HG02642 (cell line): ENCODE results near the gene NEURL4.
A peak's percentile ranks its signal among the peaks of the same experiment; 100 is the strongest.
"Not testable (repeated sequence)": the region's sequence is repeated elsewhere in the genome, so short reads cannot be mapped to it uniquely, and the experiment has no call there.

ENCODE experiments used
- ATAC-seq: cut with Tn5 transposase; IDR thresholded peaks from one replicate; pipeline ENCODE4 v1.9.1; 2021; ENCODE audit warnings: mild to moderate bottlenecking; ENCODE audit not compliant: unreplicated experiment, poor library complexity

Gene NEURL4

DNA sequence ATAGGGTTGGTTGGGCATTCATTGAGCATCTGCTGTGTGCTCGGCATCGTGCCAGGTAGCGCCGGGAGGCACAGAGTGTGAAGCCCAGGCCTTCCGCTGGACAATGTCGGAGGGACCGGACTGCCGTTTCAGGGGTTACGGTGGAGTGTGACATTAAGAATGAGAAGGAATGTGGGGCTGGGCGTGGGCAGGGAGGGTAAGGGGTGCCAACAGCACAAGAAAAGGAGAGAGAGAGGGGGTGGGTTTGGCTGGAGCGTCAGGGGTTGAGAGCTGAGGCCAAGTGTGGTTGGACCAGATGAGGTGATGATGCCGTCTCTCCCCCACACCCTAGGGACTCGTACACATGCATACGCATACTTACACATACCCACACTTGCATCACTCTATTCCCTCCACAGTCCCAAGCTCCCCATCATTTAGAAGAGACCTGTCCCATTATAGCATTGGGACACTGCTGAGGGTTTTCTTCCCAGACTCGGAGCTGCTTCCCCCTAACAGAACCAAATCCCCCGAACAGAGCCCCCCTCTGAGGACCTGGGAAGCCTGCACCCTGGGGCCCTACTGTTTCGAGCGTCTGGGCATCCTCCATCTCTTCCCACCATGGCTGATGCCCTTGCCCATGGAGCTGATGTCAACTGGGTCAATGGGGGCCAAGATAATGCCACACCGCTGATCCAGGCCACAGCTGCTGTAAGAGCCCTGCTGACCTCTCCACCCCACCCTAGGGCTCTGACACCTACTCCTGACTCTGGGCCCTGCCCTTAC is 19.5 kb upstream of the NEURL4 start:
- ATAC-seq: no peak

DNA sequence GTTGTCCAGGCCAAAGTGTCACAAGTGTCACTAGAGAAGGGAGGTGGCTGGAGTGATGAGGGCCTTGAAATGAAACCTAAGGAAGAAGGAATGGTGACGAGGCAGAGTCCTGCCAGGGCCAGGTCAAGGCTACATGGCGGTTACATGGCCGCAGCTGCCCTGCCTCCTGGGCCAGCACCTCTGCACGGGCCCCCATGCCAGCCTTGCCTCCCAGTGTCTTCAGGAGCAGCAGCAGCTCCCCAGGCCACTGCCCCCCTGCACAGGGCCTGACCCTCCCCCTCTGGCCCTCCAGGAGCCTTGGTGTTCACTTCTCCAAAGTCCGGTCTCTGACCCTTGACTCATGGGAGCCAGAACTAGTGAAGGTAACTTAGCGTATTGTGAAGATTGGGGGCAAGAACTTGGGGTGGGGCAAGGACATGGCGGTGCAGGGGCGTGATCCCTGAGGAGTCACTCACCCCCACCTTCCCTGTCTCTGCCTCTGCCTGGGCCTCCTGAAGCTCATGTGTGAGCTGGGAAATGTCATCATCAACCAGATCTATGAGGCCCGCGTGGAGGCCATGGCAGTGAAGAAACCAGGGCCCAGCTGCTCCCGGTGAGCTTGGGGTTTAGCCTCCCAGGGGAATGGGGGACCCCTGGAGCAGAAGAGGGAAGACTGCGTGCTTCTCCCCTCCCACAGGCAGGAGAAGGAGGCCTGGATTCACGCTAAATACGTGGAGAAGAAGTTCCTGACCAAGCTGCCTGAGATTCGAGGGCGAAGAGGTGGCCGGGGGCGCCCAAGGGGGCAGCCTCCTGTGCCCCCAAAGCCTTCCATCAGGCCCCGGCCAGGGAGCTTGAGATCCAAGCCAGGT is 18.7 kb upstream of the NEURL4 start:
- no peak for ATAC-seq

DNA sequence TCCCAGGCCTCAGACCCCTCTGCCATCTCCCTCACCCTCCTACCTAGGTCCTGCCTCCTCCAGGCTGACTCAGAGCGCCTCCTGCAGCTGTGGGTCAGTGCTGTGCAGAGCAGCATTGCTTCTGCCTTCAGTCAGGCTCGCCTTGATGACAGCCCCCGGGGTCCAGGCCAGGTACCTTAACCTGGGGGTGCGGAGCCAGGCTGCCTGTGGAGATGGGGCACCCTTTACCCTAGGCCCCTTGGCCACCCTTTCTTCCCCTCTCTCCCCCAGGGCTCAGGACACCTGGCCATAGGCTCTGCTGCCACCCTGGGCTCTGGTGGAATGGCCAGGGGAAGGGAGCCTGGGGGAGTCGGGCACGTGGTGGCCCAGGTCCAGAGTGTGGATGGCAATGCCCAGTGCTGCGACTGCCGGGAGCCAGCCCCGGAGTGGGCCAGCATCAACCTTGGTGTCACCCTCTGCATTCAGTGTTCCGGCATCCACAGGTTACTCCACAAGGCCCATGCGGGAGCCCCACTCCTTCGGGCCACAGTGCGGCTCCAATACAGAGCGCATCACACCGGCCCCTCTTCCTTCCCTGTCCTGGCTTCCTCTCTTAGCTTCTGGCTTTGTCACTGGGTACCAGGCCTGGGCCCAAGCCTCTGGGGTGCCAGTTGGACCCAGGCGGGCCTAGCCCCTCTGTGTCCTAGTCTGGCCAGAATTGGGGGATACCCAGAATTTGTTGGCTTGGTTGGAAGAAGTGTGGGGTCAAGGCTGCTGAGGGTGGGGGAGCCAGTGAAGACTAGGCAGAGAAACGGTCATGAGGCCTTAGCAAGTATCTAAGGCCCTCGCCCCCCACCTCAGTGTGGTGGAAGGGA is 17.9 kb upstream of the NEURL4 start:
- ATAC-seq: no peak

DNA sequence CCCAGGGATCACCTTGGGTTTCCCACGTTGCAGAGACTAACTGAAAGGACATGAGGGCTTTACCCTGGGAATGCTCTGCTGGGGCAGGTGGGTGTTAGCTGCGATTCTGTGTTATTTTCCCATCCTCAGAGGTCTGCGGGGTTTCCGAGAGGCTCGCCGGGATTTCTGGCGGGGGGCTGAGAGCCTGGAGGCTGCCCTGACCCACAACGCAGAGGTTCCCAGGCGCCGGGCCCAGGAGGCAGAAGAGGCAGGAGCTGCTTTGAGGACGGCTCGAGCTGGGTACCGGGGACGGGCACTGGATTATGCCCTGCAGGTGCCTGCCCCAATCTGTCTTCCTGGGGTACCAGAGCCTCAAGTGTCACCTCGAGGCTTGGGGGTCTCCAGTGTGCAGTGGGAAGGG is 14.1 kb upstream of the NEURL4 start:
- no peak for ATAC-seq

DNA sequence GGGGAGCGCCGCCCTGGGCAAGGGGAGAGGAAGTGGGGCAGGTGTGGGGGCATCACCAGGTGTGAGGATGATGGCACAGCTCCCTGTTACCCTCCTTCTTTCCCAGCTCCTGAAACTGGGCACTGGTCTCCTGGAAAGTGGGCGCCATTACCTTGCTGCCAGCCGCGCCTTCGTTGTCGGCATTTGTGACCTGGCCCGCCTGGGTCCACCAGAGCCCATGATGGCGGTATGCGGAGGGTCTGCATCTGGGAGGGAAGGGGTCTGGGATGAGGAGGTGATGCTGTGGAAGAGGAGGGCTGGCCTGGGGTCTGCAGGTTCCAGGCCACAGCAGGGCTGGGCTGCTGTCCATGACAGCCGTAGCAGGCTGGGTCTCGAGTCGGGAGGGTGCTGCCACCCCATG is 12.7 kb upstream of the NEURL4 start:
- ATAC-seq: no peak

DNA sequence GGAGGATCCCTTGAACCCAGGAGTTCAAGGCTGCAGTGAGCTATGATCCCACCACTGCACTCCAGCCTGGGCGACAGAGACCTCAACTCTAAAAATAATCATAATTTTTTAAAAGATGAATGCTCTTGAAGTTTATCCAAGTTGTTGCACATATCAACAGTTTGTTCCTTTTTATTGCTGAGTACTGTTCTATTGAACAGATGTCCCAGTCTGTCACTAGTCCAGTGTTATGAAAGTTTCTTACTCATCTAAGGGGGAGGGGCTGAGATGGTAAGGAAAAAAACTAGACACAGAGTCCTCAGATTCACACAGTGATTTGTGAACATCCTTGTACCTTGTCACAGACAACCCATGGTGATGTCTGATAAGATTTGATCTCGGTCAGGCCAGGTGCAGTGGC is 11.0 kb upstream of the NEURL4 start:
- ATAC-seq: no peak

DNA sequence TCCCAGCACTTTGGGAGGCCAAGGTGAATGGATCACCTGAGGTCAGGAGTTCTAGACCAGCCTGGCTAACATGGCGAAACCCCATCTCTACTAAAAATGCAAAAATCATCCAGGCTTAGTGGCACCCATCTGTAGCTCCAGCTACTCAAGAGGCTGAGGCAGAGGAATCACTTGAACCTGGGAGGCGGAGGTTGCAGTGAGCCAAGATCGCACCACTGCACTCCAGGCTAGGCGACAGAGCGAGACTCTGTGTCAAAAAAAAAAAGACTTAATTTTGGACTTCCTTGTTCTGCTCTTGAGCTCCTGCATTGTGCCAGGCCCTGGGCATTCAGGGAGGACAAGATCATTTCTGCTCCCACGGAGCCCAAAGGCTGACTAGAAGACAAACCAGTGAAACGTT is 8.5 kb upstream of the NEURL4 start:
- ATAC-seq: not testable (repeated sequence)

DNA sequence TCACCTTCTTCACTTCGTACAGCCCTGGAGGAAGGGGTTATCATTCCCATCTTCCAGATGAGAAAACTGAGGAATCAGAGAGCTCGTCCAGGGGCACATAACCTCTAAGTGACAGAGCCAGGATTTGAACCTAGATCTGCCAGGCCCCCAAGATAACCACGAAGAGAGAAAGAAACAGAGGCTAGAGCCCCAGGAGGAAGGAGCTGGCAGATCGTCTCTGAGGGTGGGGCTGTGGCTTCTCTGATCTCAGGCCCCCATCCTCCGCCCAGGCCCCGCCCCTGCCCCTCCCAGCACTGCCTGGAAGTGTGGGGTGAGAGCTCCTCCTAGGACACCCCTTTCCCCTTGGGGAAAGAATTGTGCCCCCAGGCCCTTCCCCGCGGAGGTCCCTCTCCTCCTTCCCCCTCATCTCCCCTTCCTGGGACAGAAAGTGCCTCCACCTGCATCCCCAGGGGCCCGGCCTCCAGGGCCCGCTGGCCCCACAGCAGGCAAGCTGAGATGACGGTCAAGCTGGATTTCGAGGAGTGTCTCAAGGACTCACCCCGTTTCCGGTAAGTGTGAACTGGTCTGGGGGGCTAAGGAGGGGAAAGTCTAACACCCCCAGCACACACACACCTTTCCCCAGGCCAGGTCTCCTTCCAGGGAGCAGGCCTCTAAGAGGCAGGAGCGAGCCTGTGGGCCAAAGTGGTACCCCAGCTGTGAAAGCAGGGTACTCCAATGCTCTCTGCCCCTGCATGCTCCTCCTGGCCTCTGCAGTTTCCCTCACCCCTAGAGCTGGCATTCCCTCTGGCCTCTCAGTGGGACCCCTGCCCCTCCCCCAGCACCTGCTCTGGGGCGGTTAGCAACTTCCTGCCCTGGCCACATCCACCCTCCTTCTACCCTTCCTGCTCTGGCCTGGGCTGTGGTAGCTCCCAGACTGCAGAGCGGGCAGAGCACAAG is 7.4 kb upstream of the NEURL4 start, which contains the start of gene ACAP1:
Gene ACAP1 (plus strand): TSS at position 290 of the 936 bp plus-strand sequence. CDS start 206 bp downstream, at position 496.
- peak; percentile 70 for ATAC-seq

DNA sequence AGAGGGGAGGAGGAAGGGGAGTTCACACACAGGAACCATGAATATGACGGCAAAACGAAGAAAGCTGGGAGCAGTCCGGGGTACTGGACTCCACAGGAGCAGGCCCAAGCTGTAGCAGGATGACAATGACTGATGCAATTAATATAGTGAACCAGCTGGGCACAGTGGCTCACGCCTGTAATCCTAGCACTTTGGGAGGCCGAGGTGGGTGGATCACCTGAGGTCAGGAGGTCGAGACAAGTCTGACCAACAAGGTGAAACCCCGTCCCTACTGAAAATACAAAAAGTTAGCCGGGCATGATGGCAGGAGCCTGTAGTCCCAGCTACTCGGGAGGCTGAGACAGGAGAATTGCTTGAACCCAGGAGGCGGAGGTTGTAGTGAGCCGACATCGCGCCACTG is 6.6 kb upstream of the NEURL4 start:
- peak; percentile 4 for ATAC-seq

DNA sequence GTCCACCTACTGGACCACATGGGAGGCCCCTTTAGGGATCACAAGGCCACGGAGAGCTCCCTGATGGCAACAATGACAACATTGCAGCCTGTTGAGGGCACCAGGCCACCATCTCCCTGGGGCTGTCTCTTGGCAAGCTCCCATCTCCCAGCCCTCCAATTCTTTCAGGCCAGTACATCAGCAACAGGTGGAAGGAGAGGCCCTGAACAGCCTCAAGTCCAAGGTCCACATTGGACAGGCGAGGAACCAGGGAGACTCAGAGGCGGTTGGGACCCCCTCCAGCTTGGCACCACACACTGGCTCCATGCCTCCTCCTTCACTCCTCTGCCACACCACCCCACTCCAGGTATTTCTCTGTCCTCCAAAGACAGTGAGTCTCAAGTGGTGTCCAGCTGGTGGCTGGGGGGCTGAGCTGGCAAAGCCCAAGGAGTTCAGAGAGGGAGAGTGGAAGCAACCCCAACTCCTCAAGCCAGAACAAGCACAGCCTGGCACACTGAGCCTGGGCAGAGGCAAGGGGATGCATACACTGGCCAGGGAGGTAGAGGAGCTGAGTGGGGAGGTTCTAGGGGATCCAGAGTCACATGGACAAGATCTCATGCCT is 5.9 kb upstream of the NEURL4 start:
- ATAC-seq: no peak

DNA sequence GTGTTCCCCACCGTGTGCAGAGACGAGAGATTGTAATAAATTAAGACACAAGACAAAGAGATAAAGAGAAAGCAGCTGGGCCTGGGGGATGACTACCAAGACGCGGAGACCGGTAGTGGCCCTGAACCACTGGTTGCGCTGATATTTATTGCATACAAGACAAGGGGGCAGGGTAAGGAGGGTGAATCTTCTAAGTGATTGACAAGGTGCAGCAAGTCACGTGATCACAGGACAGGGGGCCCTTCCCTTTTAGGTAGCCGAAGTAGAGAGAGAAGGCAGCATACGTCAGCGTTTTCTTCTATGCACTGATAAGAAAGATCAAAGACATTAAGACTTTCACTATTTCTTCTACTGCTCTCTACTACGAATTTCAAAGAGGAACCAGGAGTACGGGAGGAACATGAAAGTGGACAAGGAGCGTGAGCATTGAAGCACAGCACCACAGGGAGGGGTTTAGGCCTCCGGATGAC is 3.5 kb upstream of the NEURL4 start:
- not testable (repeated sequence) for ATAC-seq

DNA sequence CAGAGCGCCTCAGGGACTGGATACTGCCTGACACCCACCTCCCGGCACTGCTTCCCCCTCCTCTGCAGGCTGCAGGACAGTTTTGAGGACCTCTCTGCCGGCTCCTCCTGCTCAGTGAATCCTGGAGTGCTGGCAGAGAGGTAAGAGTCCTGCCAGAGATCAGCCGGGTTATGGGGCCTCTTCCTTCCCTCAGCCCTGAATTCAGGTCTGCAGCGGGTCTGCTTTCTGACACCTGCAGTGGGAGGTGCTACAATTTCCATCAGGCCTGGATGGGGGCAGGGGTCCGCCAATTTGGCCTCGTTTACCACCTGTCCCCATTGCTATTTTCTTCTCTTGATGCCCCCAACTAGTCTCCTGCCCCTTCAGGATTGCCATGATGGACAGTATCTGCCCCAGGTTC is 3.0 kb upstream of the NEURL4 start:
- no peak for ATAC-seq

DNA sequence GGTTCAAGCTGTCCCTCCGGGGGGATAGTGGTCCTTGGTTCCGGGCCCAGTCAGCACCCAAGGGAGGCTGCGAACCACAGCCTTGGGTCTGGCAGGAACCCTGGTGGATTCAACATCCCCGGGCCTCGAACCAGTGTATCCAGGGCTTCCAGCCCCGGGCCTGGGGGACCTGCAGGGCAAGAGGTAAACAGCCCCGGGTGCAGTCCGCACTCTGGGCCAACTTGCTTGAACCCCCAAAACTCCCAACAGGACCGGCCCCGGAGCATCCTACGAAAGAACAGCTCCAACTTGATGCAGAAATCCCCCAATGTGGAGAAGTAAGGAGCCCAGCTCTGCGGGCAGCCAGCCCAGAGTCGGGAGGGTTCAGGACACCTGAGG is 1.5 kb upstream of the NEURL4 start:
- ATAC-seq: no peak

DNA sequence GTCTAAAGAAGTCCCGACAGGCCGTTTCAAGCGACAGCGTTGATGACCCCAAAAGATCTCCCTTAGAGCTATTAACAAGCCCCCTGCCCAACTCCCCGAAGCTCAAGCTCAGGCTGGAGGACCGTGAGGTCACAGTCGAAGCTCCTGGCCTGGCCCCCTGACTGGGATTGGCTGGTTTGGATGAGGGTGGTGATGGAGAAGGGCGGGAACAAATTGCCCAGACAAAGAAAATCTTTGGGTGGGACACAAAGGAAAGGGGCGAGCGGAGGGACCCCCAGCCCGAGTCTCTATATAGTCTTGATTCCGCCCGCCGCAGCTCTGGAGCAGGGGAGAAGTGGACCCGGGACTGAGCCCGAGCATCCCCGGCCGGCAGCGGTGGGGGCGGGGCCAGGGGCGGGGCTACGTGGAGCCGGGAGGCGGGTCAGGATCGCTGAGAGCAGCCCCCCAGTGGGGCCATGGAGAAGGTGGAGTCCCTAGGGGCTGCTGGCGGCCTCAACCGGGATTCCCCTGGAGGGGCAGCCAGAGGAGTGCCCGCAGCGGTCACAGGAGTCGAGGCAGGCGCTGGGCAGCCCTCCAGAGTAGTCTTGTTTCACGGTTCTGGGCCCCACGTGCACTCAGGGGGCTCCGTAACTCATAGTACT is 982 bp upstream of the NEURL4 start:
- ATAC-seq: peak; percentile 43

DNA sequence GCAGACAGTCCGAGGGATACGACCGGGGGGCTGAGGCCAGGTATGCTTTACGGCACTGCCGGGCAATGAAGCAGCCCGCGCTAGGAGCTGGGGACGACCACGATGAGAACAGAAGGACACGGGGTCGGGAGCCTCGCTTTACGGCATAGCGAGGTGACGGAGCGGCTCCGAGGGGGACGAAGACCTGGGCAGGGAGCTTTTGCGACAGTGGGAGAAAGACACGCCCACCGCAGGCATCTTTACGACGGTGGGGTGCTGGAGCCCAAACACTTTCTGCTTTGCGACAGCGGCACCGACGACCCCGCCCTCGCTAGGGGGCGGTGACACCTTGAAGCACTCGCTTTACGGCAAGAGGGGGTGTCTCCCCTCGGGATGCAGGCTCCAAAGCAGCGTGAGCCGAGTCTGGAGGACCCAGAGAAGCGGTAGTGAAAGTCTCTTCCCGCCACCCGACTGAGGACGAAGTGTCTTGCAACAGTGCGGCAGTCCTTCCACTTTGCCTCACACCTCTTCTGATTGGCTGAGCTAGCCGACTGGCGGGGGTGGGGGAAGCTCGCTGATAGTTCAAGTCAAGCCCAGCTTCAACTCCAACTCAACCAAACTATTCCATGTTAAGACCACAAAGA is 350 bp upstream of the NEURL4 start:
- ATAC-seq: peak; percentile 63

DNA sequence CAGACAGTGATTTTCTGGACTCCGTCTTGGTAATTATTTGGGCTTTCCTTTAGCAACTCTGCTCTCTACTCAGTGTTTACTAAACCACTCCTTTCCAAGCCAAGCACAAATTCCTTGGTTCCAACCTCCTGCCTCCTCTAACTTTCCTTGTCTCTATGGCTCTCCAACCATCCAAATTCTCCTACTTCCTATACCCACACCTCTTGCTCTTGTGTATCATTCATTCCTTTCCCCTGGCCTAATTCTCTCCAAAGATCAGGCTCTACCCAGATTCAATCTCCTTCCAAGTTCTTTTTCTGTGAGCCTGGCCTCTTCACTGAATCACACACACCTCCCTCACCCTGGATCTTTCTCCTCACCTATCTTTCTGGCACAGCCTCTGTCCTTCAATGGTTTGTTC is 1.1 kb downstream of the NEURL4 start:
- no peak for ATAC-seq

DNA sequence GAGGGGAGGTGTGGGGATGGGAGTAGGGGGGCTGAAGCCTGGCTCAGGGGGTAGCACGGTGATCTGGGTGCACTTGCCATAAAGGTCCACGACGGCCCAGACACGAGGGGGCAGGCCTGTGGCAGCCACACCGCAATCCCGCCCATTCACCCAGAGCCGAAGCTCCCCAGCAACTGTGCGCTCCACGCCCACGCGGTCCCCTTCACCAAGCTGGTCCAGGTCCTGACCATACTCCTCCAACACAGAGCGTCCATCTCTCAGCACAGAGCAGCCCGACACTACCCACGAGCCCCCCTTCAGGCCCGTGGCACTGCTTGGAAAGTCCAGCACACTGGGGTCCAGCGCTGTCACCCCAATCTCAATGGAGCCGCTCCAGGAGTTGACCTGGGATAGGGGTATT is 1.6 kb downstream of the NEURL4 start:
- no peak for ATAC-seq

DNA sequence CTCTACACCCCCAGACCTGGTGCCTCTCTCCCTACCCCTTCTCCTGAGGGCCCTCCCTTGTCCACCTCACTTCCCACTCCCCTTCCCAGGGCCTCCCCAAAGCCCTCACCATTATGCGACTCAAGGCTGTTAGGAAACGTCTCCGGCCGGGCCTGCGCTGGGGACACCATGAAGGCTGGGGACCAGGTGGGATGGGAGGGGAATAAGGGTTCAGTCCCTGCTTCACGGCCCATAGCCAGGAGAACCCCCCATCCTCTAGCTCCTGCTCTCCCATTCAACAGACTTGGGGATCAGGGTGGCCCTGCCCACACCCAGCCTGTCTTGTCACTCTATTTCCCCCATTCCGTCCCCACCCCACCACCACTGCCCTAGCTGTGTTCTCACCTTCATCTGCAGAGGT is 2.1 kb downstream of the NEURL4 start:
- no peak for ATAC-seq
